ENCODE results near the gene SLC46A3. TPM values are rescaled to one million over a fixed set of nuclear protein-coding genes. Genes with fewer than 3 reads are reported as not detected.

Gene SLC46A3
- total RNA-seq, 2 experiments from 2014 or later, result 4.3 to 10.2 TPM

DNA sequence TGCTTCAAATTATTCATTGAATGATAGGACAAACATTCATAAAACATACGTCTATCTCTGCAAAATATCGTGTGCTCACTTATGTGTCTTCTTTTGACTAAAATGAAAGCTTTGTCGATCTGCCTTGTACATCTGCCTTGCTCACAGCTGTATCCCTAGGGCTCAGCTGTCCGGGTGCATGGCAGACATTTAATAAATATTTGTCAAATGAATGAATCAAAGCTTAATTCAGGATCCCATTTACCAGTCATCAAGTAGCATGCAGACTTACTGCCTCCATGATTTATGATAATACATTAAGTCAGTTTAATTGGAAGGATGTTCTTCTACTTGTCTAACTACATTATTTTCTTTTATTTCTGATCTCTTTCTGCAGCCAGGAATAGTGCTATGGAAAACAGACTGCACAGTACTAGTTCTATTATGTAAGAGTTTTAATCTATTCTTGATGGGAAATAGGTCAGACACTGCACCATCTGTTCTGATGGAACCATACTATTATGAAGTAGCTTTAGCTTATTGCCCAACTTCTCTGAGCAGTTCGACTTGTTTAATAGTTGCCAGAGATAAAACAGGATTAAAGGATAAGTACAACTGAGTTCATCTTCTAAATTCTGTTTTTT lies 13.2 kb downstream of the SLC46A3 start:
- TF ChIP-seq, protein P1, sequence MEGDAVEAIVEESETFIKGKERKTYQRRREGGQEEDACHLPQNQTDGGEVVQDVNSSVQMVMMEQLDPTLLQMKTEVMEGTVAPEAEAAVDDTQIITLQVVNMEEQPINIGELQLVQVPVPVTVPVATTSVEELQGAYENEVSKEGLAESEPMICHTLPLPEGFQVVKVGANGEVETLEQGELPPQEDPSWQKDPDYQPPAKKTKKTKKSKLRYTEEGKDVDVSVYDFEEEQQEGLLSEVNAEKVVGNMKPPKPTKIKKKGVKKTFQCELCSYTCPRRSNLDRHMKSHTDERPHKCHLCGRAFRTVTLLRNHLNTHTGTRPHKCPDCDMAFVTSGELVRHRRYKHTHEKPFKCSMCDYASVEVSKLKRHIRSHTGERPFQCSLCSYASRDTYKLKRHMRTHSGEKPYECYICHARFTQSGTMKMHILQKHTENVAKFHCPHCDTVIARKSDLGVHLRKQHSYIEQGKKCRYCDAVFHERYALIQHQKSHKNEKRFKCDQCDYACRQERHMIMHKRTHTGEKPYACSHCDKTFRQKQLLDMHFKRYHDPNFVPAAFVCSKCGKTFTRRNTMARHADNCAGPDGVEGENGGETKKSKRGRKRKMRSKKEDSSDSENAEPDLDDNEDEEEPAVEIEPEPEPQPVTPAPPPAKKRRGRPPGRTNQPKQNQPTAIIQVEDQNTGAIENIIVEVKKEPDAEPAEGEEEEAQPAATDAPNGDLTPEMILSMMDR (conservative IDR thresholded peaks at IDR 0.05; ENCODE audit: low read length), result no peak
- TF ChIP-seq EZH2phosphoT487 (IDR thresholded peaks at IDR 0.05; ENCODE audit: borderline replicate concordance, low read depth, low read length), result no peak
- DNase-seq (ENCODE audit: low spot score), result no peak
- intact Hi-C loops (cut with micrococcal nuclease; ENCODE audit: unreplicated experiment), result no loop called here
- BruUV-seq (replicated peaks), result no TSS peak
- 0 out of 2 replicates have a peak, but pooled peaks cover 7% of the 10 kb centered on the region for H3K36me3 ChIP-seq (ENCODE audit: insufficient read depth, low read length)
- ChIA-PET POLR2A (interaction anchor here (0.6 to 0.7 kb wide), 3 partner anchors 167 to 666 kb away, joined by 3 to 4 read pairs (median 3); no protein-coding TSS in a partner anchor), CTCF (ENCODE audit: unreplicated experiment) (no interaction called here)
- no peak overlapping the region for H3K27ac ChIP-seq (ENCODE audit: low read depth, low read length, poor library complexity, severe bottlenecking)
- H3K9me3 ChIP-seq (ENCODE audit: low read length), result no peaks in the 10 kb centered on the region
- H3K9me2 ChIP-seq (ENCODE audit: insufficient read depth, low read length), result 0 out of 2 replicates have a peak, but pooled peaks cover 3% of the 10 kb centered on the region
- H2AFZ ChIP-seq (ENCODE audit: low read length), result no peak overlapping the region
- H3K4me1 ChIP-seq (ENCODE audit: insufficient read depth, low read length, poor library complexity, severe bottlenecking), result peaks cover 6% of the 10 kb centered on the region
- H4K20me1 ChIP-seq (ENCODE audit: insufficient read depth, low read length), result no peaks in the 10 kb centered on the region
- no peak overlapping the region for H3K4me2 ChIP-seq (ENCODE audit: low read length)
- no peak overlapping the region for H3K4me3 ChIP-seq (ENCODE audit: low read depth, low read length, poor library complexity, severe bottlenecking)
- H3K79me2 ChIP-seq (ENCODE audit: insufficient read depth, low read depth, low read length), result no peaks in the 10 kb centered on the region

DNA sequence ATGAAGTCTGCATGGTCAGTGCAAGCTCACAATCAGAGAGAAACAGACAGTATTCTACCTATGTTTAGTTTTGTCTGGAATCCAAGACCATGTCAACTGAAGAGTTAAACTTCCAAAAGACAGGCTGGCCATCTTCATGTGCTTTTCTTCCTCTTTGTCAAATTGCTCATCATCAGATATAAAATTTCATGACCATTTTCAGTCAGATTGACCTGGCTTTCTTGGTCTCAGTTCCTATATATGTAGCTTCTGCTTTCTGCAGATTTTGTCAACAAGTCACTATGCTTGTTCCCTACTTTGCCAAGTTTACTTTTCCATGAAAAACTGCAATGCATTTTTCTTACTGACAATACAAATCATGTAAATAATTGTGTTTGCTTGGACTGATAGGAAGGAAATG lies 13.9 kb downstream of the SLC46A3 start:
- no TSS peak for BruUV-seq (replicated peaks)

More for the DNA sequence above, 13.9 kb downstream of the SLC46A3 start:
- no peak for TF ChIP-seq EZH2phosphoT487 (IDR thresholded peaks at IDR 0.05; ENCODE audit: borderline replicate concordance, low read depth, low read length)
- TF ChIP-seq, protein P1 (conservative IDR thresholded peaks at IDR 0.05; ENCODE audit: low read length), result no peak
- Histone ChIP-seq H2AFZ (ENCODE audit: low read length) (no peak overlapping the region), H3K4me1 (ENCODE audit: insufficient read depth, low read length, poor library complexity, severe bottlenecking) (peaks cover 6% of the 10 kb centered on the region), H3K36me3 (ENCODE audit: insufficient read depth, low read length) (peaks cover 7% of the 10 kb centered on the region; the same call in 1 of the 2 replicates), H3K4me3 (ENCODE audit: low read depth, low read length, poor library complexity, severe bottlenecking) (no peak overlapping the region), H3K4me2 (ENCODE audit: low read length) (no peak overlapping the region), H3K27ac (ENCODE audit: low read depth, low read length, poor library complexity, severe bottlenecking) (no peak overlapping the region), H4K20me1 (ENCODE audit: insufficient read depth, low read length) (no peaks in the 10 kb centered on the region), H3K9me2 (ENCODE audit: insufficient read depth, low read length) (0 out of 2 replicates have a peak, but pooled peaks cover 3% of the 10 kb centered on the region), H3K79me2 (ENCODE audit: insufficient read depth, low read depth, low read length) (no peaks in the 10 kb centered on the region), H3K9me3 (ENCODE audit: low read length) (no peaks in the 10 kb centered on the region)
- no peak for DNase-seq (ENCODE audit: low spot score)
- ChIA-PET POLR2A (interaction anchor here (0.6 kb wide), 1 partner anchor 402 kb away, joined by 3 read pairs; no protein-coding TSS in a partner anchor), CTCF (ENCODE audit: unreplicated experiment) (no interaction called here)
- intact Hi-C loops (cut with micrococcal nuclease; ENCODE audit: unreplicated experiment), result no loop called here
